H1 (cell line): Measurements from ENCODE around the gene PBX1. TPM values are rescaled to one million over a fixed set of nuclear protein-coding genes. Genes with fewer than 3 reads are reported as not detected.
A peak's percentile ranks its signal among the peaks of the same experiment; 100 is the strongest.

Experiments
- CTCF ChIA-PET: fragments of 300-600 bp; sonication (Branson Sonifier 250); formaldehyde crosslinking; loops from one replicate; lab custom pipeline; 2021; ENCODE audit not compliant: partially characterized antibody; lab: Charles Lee
- POLR2A ChIA-PET: fragments of 300-600 bp; sonication (Branson Sonifier 250); formaldehyde crosslinking; loops from one replicate; lab custom pipeline; 2021; ENCODE audit warnings: inconsistent platforms; ENCODE audit not compliant: partially characterized antibody; lab: Charles Lee
- DNase-seq, 2 experiments: peaks; one replicate each; pipeline versions ENCODE4 v3.0.0 to v3.0.0-alpha.2; 2010 to 2022; ENCODE audit warnings: low spot score in 2 of 2, low read depth in 1 of 2, mixed read lengths in 1 of 2
- FAIRE-seq: peaks from 2 replicates; lab custom pipeline; 2011; peaks lifted over from hg19 to GRCh38; lab: Jason Lieb, UNC
- H2AFZ ChIP-seq: 2 replicates; pipeline ENCODE4 v1.8.1; 2012; ENCODE audit warnings: low read length, inconsistent platforms
- H2AK5ac ChIP-seq: 2 replicates; pipeline ENCODE4 v1.6.1; 2013; ENCODE audit warnings: low read depth, low read length
- H2BK120ac ChIP-seq: replicated peaks from 2 replicates; pipeline ENCODE3; 2013; ENCODE audit warnings: low read depth, low read length, inconsistent platforms
- H2BK12ac ChIP-seq: 2 replicates; pipeline ENCODE4 v1.6.1; 2013; ENCODE audit warnings: low read depth, low read length
- H2BK15ac ChIP-seq: 2 replicates; pipeline ENCODE4 v1.6.1; 2013; ENCODE audit warnings: low read length
- H2BK20ac ChIP-seq: 2 replicates; pipeline ENCODE4 v1.6.1; 2013; ENCODE audit warnings: low read length
- H2BK5ac ChIP-seq: 2 replicates; pipeline ENCODE4 v1.6.1; 2013; ENCODE audit warnings: low read depth, low read length
- H3K14ac ChIP-seq: 2 replicates; pipeline ENCODE4 v1.6.1; 2013; ENCODE audit warnings: inconsistent platforms; ENCODE audit not compliant: insufficient read length
- H3K18ac ChIP-seq: 2 replicates; pipeline ENCODE4 v1.6.1; 2013; ENCODE audit warnings: low read length; ENCODE audit errors: extremely low read depth
- H3K23ac ChIP-seq: 2 replicates; pipeline ENCODE4 v1.6.1; 2013; ENCODE audit warnings: inconsistent platforms; ENCODE audit not compliant: insufficient read length
- H3K23me2 ChIP-seq: 2 replicates; pipeline ENCODE4 v1.6.1; 2013; ENCODE audit warnings: low read depth, low read length
- H3K27ac ChIP-seq: 2 replicates; pipeline ENCODE4 v1.6.1; 2011; ENCODE audit warnings: low read depth, low read length, inconsistent platforms
- H3K27me3 ChIP-seq, 4 experiments: replicated peaks in 1 of 4; 1 replicate in 1 of 4; 2 replicates in 3 of 4; pipeline versions ENCODE4 v1.6.1 to v1.8.1; 2011 to 2013; ENCODE audit warnings: low read length in 3 of 4, mild to moderate bottlenecking in 3 of 4, inconsistent platforms in 2 of 4, mixed read lengths in 2 of 4, moderate library complexity in 1 of 4; ENCODE audit not compliant: control insufficient read depth in 3 of 4, insufficient read depth in 3 of 4; ENCODE audit errors: extremely low read depth in 1 of 4
- H3K36me3 ChIP-seq, 4 experiments: 2 replicates each; pipeline versions ENCODE4 v1.6.1 to v1.8.1; 2011 to 2013; ENCODE audit warnings: mild to moderate bottlenecking in 4 of 4, low read length in 3 of 4, moderate library complexity in 2 of 4, control low read depth in 1 of 4, inconsistent platforms in 1 of 4; ENCODE audit not compliant: insufficient read depth in 4 of 4, control insufficient read depth in 2 of 4
- H3K4ac ChIP-seq: replicated peaks from 2 replicates; pipeline ENCODE3; 2013; ENCODE audit warnings: low read length, low read depth, mixed read lengths, inconsistent platforms; ENCODE audit not compliant: insufficient read length
- H3K4me1 ChIP-seq, 4 experiments: replicated peaks in 1 of 4; 1 replicate in 1 of 4; 2 replicates in 3 of 4; pipeline versions ENCODE4 v1.6.1 to v1.8.1; 2011 to 2013; ENCODE audit warnings: low read length in 3 of 4, inconsistent platforms in 2 of 4, mixed read lengths in 1 of 4; ENCODE audit not compliant: insufficient read depth in 4 of 4, control insufficient read depth in 3 of 4
- H3K4me2 ChIP-seq, 2 experiments: 2 replicates each; pipeline versions ENCODE4 v1.6.1 to v1.8.1; 2011 to 2013; ENCODE audit warnings: low read depth in 2 of 2, low read length in 2 of 2, control low read depth in 1 of 2, inconsistent platforms in 1 of 2, mild to moderate bottlenecking in 1 of 2; ENCODE audit not compliant: insufficient read depth in 1 of 2
- H3K4me3 ChIP-seq, 4 experiments: fragments of 200-600, 300-600 bp in 1 of 4; sonication (generic), shearing (Covaris generic), sonication (Bioruptor Twin) in 1 of 4; 2 replicates each; pipeline versions ENCODE4 v1.5.1 to v1.8.1; 2011 to 2016; ENCODE audit warnings: low read length in 4 of 4, low read depth in 3 of 4, control low read depth in 2 of 4, inconsistent platforms in 2 of 4, mild to moderate bottlenecking in 2 of 4, mixed read lengths in 1 of 4, moderate library complexity in 1 of 4; ENCODE audit not compliant: insufficient read depth in 2 of 4; ENCODE audit errors: extremely low read depth in 1 of 4
- H3K56ac ChIP-seq: replicated peaks from 2 replicates; pipeline ENCODE3; 2013; ENCODE audit warnings: low read depth, mild to moderate bottlenecking, mixed read lengths, low read length, inconsistent platforms; ENCODE audit not compliant: insufficient read length
- H3K79me1 ChIP-seq: 2 replicates; pipeline ENCODE4 v1.6.1; 2013; ENCODE audit warnings: low read depth, low read length, control low read depth
- H3K79me2 ChIP-seq, 2 experiments: 2 replicates each; pipeline versions ENCODE4 v1.6.1 to v1.8.1; 2012 to 2013; ENCODE audit warnings: low read length in 2 of 2, mild to moderate bottlenecking in 2 of 2, inconsistent platforms in 1 of 2; ENCODE audit not compliant: insufficient read depth in 2 of 2, control insufficient read depth in 1 of 2
- H3K9ac ChIP-seq, 4 experiments: replicated peaks in 1 of 4; 1 replicate in 1 of 4; 2 replicates in 3 of 4; pipeline versions ENCODE4 v1.6.1 to v1.8.1; 2011 to 2013; ENCODE audit warnings: low read depth in 3 of 4, low read length in 3 of 4, control low read depth in 2 of 4, mild to moderate bottlenecking in 2 of 4, moderate library complexity in 2 of 4, inconsistent platforms in 1 of 4; ENCODE audit errors: extremely low read depth in 1 of 4
- H3K9me3 ChIP-seq, 2 experiments: 2 replicates each; pipeline versions ENCODE4 v1.6.1 to v1.8.1; 2012 to 2013; ENCODE audit warnings: mild to moderate bottlenecking in 2 of 2, moderate library complexity in 2 of 2, control low read depth in 1 of 2, inconsistent platforms in 1 of 2, low read depth in 1 of 2, low read length in 1 of 2, mixed read lengths in 1 of 2; ENCODE audit not compliant: insufficient read depth in 2 of 2
- H4K20me1 ChIP-seq, 2 experiments: replicated peaks in 1 of 2; 2 replicates each; pipeline versions ENCODE3 to v1.8.1; 2011 to 2013; ENCODE audit warnings: inconsistent platforms in 2 of 2, low read length in 2 of 2, mild to moderate bottlenecking in 1 of 2; ENCODE audit not compliant: insufficient read depth in 2 of 2, control insufficient read depth in 1 of 2
- H4K5ac ChIP-seq: 2 replicates; pipeline ENCODE4 v1.6.1; 2013; ENCODE audit warnings: low read length, low read depth, mixed read lengths, inconsistent platforms; ENCODE audit not compliant: insufficient read length
- H4K8ac ChIP-seq: 2 replicates; pipeline ENCODE4 v1.8.0; 2013; ENCODE audit warnings: mild to moderate bottlenecking, moderate library complexity, low read length, inconsistent platforms; ENCODE audit not compliant: insufficient read depth; ENCODE audit errors: extremely low read depth
- H4K91ac ChIP-seq: replicated peaks from 2 replicates; pipeline ENCODE3; 2013; ENCODE audit warnings: low read length, mixed read lengths, inconsistent platforms; ENCODE audit not compliant: insufficient read length
- CBX5 ChIP-seq: fragments of 300-800, 300-1000 bp; sonication (generic); IDR thresholded peaks from 2 replicates; pipeline ENCODE4 v1.7.1; 2016; ENCODE audit warnings: antibody characterized with exemption, low read length, low read depth
- GABPA ChIP-seq: IDR thresholded peaks from 2 replicates; pipeline ENCODE4 v1.6.1; 2011; ENCODE audit warnings: mild to moderate bottlenecking, low read length, moderate library complexity, borderline replicate concordance; ENCODE audit not compliant: insufficient read depth
- NANOG ChIP-seq: IDR thresholded peaks from 2 replicates; pipeline ENCODE4 v1.6.1; 2011; ENCODE audit warnings: low read length, low read depth, mild to moderate bottlenecking, inconsistent platforms; ENCODE audit not compliant: insufficient read depth, poor library complexity, severe bottlenecking
- RBBP5 ChIP-seq: IDR thresholded peaks from 2 replicates; pipeline ENCODE4 v1.7.1; 2012; ENCODE audit warnings: low read depth, mild to moderate bottlenecking, inconsistent platforms, low read length, moderate library complexity, borderline replicate concordance
- RNF2 ChIP-seq: fragments of 200-900, 300-1000 bp; sonication (generic); IDR thresholded peaks from 2 replicates; pipeline ENCODE4 v1.7.1; 2016; ENCODE audit warnings: borderline replicate concordance, low read depth, mild to moderate bottlenecking, antibody characterized with exemption, low read length; ENCODE audit not compliant: poor library complexity, severe bottlenecking; ENCODE audit errors: missing control alignments
- SIN3A ChIP-seq, 2 experiments: IDR thresholded peaks in 1 of 2; conservative IDR thresholded peaks in 1 of 2; 2 replicates each; pipeline ENCODE4 v1.6.1; 2011 to 2012; ENCODE audit warnings: low read length in 2 of 2, improper control_type of control experiment in 1 of 2, low read depth in 1 of 2, mild to moderate bottlenecking in 1 of 2
- SP2 ChIP-seq: IDR thresholded peaks from 2 replicates; pipeline ENCODE4 v1.6.1; 2012; ENCODE audit warnings: mild to moderate bottlenecking, low read length, inconsistent platforms
- SP4 ChIP-seq: IDR thresholded peaks from 2 replicates; pipeline ENCODE4 v1.6.1; 2012; ENCODE audit warnings: low read length, inconsistent platforms
- TBP ChIP-seq: IDR thresholded peaks from 2 replicates; pipeline ENCODE4 v1.6.1; 2011; ENCODE audit warnings: low read depth, low read length, improper control_type of control experiment
- YY1 ChIP-seq: IDR thresholded peaks from 2 replicates; pipeline ENCODE4 v1.6.1; 2011; ENCODE audit warnings: low read depth, mild to moderate bottlenecking, low read length
- WGBS, 2 experiments: shearing (Covaris generic) in 1 of 2; methylation state at CpG; one replicate each; pipeline versions ENCODE4 v1.1.6 to v1.1.7; 2013 to 2015; ENCODE audit warnings: low lambda C conversion rate in 2 of 2, mixed read lengths in 2 of 2, inconsistent platforms in 1 of 2, low coverage in 1 of 2, missing lambda C conversion rate in 1 of 2; ENCODE audit not compliant: insufficient replicate concordance in 2 of 2, insufficient coverage in 1 of 2, insufficient read length in 1 of 2; ENCODE audit errors: extremely low coverage in 1 of 2, missing lambda C conversion rate in 1 of 2; 5-methylcytosine and 5-hydroxymethylcytosine counted together
- polyA plus RNA-seq, 7 experiments: library from polyadenylated mRNA; depleted of rRNA in 3 of 7; stranded (reverse) in 5 of 7; unstranded in 2 of 7; fragments of >200 nt in 5 of 7; fragments of 200-250 nt in 2 of 7; gene quantifications; 1 replicate in 5 of 7; 2 replicates in 1 of 7; 4 replicates in 1 of 7; pipeline versions ENCODE4 v1.2.1 to v1.2.3, GENCODE V29; 2011 to 2013; ENCODE audit warnings: missing spikeins in 2 of 7, mixed read lengths in 2 of 7
- total RNA-seq: library from RNA; stranded (reverse); fragmentation: NEBNext Ultra II Directional; extraction: Animal tissue kit (Norgen Biotek cat#: 25700); gene quantifications from 2 replicates; pipeline ENCODE4 v1.2.1, GENCODE V29; 2021
- TF ChIP-seq, protein P1 (sequence below): IDR thresholded peaks from 2 replicates; pipeline ENCODE4 v1.6.1; 2012; ENCODE audit warnings: inconsistent platforms
- TF ChIP-seq, protein P2 (sequence below): IDR thresholded peaks from 2 replicates; pipeline ENCODE4 v1.6.1; 2012; ENCODE audit warnings: inconsistent platforms

PBX1 gene
- total and polyA plus RNA-seq, 2 of the 8 experiments (the other 6 are each of a cell fraction or from before 2014, with no cell fraction given): 87.4 to 124 TPM

DNA sequence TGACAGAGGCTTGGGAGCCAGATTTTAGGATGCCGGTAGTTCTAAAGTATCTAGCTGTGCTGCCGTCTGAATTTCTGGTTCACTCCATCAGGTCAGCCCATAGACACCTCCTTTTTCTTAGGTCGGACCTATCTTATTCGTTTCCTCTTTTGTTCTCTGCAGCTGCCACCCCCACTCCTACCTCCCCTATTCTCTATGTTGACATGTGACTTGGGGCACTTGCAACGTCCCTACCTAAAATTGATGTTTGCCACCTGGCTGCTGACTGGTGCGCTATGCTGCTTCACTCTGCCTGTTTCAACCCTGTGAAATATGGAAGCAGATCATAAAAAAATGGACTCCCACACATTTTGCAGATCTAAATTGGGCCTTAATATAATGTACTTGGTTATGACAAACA lies 55.3 kb downstream of the PBX1 start:
- FAIRE-seq (no peak), DNase-seq (no peak)
- H2AFZ ChIP-seq: no peak overlapping the region
- no peaks in the 10 kb centered on the region; a peak in 1 of 8 replicates for H3K36me3 ChIP-seq
- H4K8ac ChIP-seq: no peak overlapping the region
- no peaks in the 10 kb centered on the region for H3K9me3 ChIP-seq
- H3K23me2 ChIP-seq: no peaks in the 10 kb centered on the region; the same call in 1 of the 2 replicates
- H3K79me2 ChIP-seq: peaks cover 12 to 97% of the 10 kb centered on the region in 2 experiments
- H2AK5ac ChIP-seq: no peak overlapping the region
- no peak overlapping the region for H3K56ac ChIP-seq
- no peak overlapping the region for H2BK20ac ChIP-seq
- H3K4me3 ChIP-seq: no peak overlapping the region
- no peak overlapping the region for H4K91ac ChIP-seq
- H3K14ac ChIP-seq: no peak overlapping the region
- H3K9ac ChIP-seq: no peak overlapping the region
- H3K27ac ChIP-seq: no peak overlapping the region
- H4K20me1 ChIP-seq: peaks cover 26 to 28% of the 10 kb centered on the region in 2 experiments
- no peak overlapping the region for H2BK120ac ChIP-seq
- no peak overlapping the region; the same call in 1 of the 2 replicates for H3K18ac ChIP-seq
- 81% methylated on average over 6 of the region's 6 CpGs; no CpG with 5 or more reads in 1 of the 2 experiments for WGBS, 2 experiments
- ChIA-PET CTCF (interaction anchor here (0.6 to 3.5 kb wide), 3 partner anchors 11 to 30 kb away, joined by 3 to 16 read pairs (median 8); no protein-coding TSS in a partner anchor), POLR2A (no interaction called here)
- H3K23ac ChIP-seq: no peak overlapping the region
- H2BK5ac ChIP-seq: peak overlapping the region; percentile 8; the same call in 1 of the 2 replicates
- peak overlapping the region in 1 of 2 experiments; percentile 30; a peak in 1 of 4 replicates for H3K4me2 ChIP-seq
- peaks cover 6% of the 10 kb centered on the region for H3K79me1 ChIP-seq
- H3K4me1 ChIP-seq: peaks cover 18 to 57% (median 45%) of the 10 kb centered on the region in 4 experiments
- no peak overlapping the region for H4K5ac ChIP-seq
- no peaks in the 10 kb centered on the region for H3K27me3 ChIP-seq
- no peak overlapping the region for H3K4ac ChIP-seq
- no peak overlapping the region for H2BK12ac ChIP-seq
- peak overlapping the region; percentile 76; the same call in 1 of the 2 replicates for H2BK15ac ChIP-seq
- TF ChIP-seq SP2: no peak
- TF ChIP-seq CBX5: no peak
- TF ChIP-seq YY1: no peak
- no peak for TF ChIP-seq TBP
- no peak for TF ChIP-seq SP4
- TF ChIP-seq RNF2: no peak
- TF ChIP-seq NANOG: no peak
- TF ChIP-seq GABPA: no peak
- TF ChIP-seq, protein P1, sequence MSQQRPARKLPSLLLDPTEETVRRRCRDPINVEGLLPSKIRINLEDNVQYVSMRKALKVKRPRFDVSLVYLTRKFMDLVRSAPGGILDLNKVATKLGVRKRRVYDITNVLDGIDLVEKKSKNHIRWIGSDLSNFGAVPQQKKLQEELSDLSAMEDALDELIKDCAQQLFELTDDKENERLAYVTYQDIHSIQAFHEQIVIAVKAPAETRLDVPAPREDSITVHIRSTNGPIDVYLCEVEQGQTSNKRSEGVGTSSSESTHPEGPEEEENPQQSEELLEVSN: no peak
- TF ChIP-seq, protein P2, sequence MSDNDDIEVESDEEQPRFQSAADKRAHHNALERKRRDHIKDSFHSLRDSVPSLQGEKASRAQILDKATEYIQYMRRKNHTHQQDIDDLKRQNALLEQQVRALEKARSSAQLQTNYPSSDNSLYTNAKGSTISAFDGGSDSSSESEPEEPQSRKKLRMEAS: no peak
- no peak for TF ChIP-seq SIN3A (conservative IDR thresholded peaks at IDR 0.05 in 1 of 2, IDR thresholded peaks at IDR 0.05 in 1 of 2; ENCODE audit: low read depth in 1 of 2, low read length in 2 of 2)
- no peak for TF ChIP-seq RBBP5
